Body of pancreas (tissue), 4 donors: Measurements from ENCODE around the gene PIEZO2. TPM values are rescaled to one million over a fixed set of nuclear protein-coding genes. Genes with fewer than 3 reads are reported as not detected.

Experiments used
- ATAC-seq: fragments of 150-250 bp; one replicate; pipeline ENCODE4 v1.9.1; 2016
- DNase-seq, 4 donors: peaks; one replicate each; pipeline ENCODE4 v3.0.0-alpha.2; 2019
- H3K27ac ChIP-seq, 4 donors: fragments of 200-600 bp; sonication (generic); 1 replicate in 3 of 4; 2 replicates in 1 of 4; pipeline versions ENCODE4 v1.5.1 to v1.6.1; 2016 to 2019; ENCODE audit warnings: mild to moderate bottlenecking in 1 of 4, mixed read lengths in 1 of 4, moderate library complexity in 1 of 4
- H3K27me3 ChIP-seq, 2 donors: fragments of 200-600 bp; sonication (generic); one replicate each; pipeline ENCODE4 v1.6.0; 2016; ENCODE audit warnings: mild to moderate bottlenecking in 1 of 2
- H3K36me3 ChIP-seq, 2 donors: fragments of 200-600 bp; sonication (generic); replicated peaks in 1 of 2; 2 replicates each; pipeline ENCODE4 v1.5.1; 2016; ENCODE audit warnings: low read depth in 2 of 2; ENCODE audit not compliant: insufficient read depth in 1 of 2
- H3K4me1 ChIP-seq: fragments of 200-600 bp; sonication (generic); one replicate; pipeline ENCODE4 v1.6.0; 2016
- H3K4me3 ChIP-seq, 2 donors: fragments of 200-600 bp; sonication (generic); 1 replicate in 1 of 2; 2 replicates in 1 of 2; pipeline ENCODE4 v1.5.1; 2016 to 2019
- H3K9me3 ChIP-seq, 3 donors: fragments of 200-600 bp; sonication (generic); 1 replicate in 2 of 3; 2 replicates in 1 of 3; pipeline ENCODE4 v1.5.1; 2016
- CTCF ChIP-seq, 7 experiments: fragments of 450-650 bp in 4 of 7; fragments of 200-600 bp in 3 of 7; sonication (generic) in 3 of 7; IDR thresholded peaks; one replicate each; pipeline ENCODE4 v1.5.1; 2016 to 2019; ENCODE audit warnings: antibody characterized with exemption in 7 of 7
- POLR2A ChIP-seq, 3 donors: fragments of 450-650 bp; IDR thresholded peaks; one replicate each; pipeline ENCODE4 v1.6.1; 2016; ENCODE audit warnings: antibody characterized with exemption in 3 of 3, mild to moderate bottlenecking in 2 of 3
- WGBS, 2 donors: methylation state at CpG; one replicate each; pipeline ENCODE4 v1.1.5; 2017; 5-methylcytosine and 5-hydroxymethylcytosine counted together
- intact Hi-C: fragments of 100-400 bp; cut with DNase I; formaldehyde crosslinking; loops from one replicate; pipeline ENCODE4 v1.15.1; 2023
- total RNA-seq, 2 donors: library from RNA; depleted of rRNA; stranded (reverse); fragments of >200 nt; gene quantifications; one replicate each; pipeline ENCODE4 v1.1.0, GENCODE V29; 2016

PIEZO2 gene
- total RNA-seq, 2 donors from 2014 or later = 0.33 to 40.7 TPM

GRCh38 chr18:10713409-10713808, 436.0 kb downstream of the PIEZO2 start:
- intact Hi-C loops = no loop called here
- Histone ChIP-seq H3K4me1 (no peaks in the 10 kb centered on the region), H3K36me3 (no peaks in the 10 kb centered on the region), H3K9me3 (no peaks in the 10 kb centered on the region), H3K4me3 (no peak overlapping the region), H3K27me3 (no peaks in the 10 kb centered on the region), H3K27ac (no peak overlapping the region)
- TF ChIP-seq POLR2A (IDR thresholded peaks at IDR 0.05) (no peak), CTCF (IDR thresholded peaks at IDR 0.05) (no peak)
- ATAC-seq = no peak
- WGBS, 2 donors = 45 to 68% methylated on average over 2 of the region's 2 CpGs
- DNase-seq = no peak

DNA sequence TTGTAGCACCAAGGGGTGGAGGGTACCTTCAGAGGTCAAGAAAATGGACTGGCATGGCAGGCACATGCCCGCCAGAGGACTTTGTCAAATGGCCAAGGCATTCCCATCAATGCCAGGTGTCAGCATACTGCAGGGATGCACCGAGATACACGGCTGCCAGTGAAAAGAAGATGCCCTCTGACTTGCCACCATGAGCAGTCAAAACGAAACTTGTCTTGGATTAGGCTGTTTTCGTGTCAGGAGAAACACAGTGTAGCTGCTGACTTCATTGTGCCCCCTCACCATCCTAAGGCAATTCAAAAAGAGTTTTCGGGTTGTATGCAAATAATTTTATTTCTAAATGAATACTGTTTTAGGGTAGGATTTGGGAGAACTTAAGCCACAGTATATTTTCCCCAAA, 442.1 kb downstream of the PIEZO2 start:
- DNase-seq (no peak), ATAC-seq (no peak)
- Histone ChIP-seq H3K4me3 (no peak overlapping the region), H3K4me1 (no peaks in the 10 kb centered on the region), H3K9me3 (no peaks in the 10 kb centered on the region), H3K27me3 (no peaks in the 10 kb centered on the region), H3K36me3 (no peaks in the 10 kb centered on the region), H3K27ac (no peak overlapping the region)
- intact Hi-C loops = no loop called here
- TF ChIP-seq POLR2A (IDR thresholded peaks at IDR 0.05) (no peak), CTCF (IDR thresholded peaks at IDR 0.05) (no peak)
- WGBS, 2 donors = 47 to 80% methylated on average over 6 of the region's 6 CpGs

DNA sequence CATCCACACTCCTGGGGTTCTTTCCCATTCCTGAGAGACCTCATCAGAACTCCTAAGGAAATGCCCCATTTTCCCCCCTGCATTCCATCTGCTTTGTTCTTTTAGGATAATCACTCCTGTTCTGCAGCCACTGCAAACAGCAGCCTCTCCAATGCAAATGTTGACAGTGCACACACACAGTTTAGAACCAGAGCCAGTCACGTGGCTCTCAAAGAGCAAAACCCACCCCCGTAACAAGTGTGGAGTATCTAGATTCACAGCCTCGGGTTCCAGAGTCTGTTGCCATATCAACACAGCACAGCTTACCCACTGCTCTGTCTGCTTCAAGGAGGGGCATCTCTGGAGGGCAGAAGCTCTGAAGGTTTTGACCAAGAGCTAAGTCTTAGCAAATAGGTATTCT, 443.6 kb downstream of the PIEZO2 start:
- H3K4me3 ChIP-seq = no peak overlapping the region

GRCh38 chr18:10705291-10705690, 444.1 kb downstream of the PIEZO2 start:
- Histone ChIP-seq H3K27ac (no peak overlapping the region), H3K36me3 (no peaks in the 10 kb centered on the region), H3K4me3 (no peak overlapping the region), H3K27me3 (no peaks in the 10 kb centered on the region), H3K4me1 (no peaks in the 10 kb centered on the region), H3K9me3 (no peaks in the 10 kb centered on the region)
- WGBS, 2 donors = 63 to 85% methylated on average over 2 to 17 of the region's 17 CpGs
- ATAC-seq (no peak), DNase-seq (no peak)
- TF ChIP-seq CTCF (IDR thresholded peaks at IDR 0.05) (no peak), POLR2A (IDR thresholded peaks at IDR 0.05) (no peak)
- intact Hi-C loops = no loop called here

More for the DNA sequence above, 443.6 kb downstream of the PIEZO2 start:
- DNase-seq (no peak), ATAC-seq (no peak)
- no peaks in the 10 kb centered on the region for H3K4me1 ChIP-seq
- TF ChIP-seq CTCF (IDR thresholded peaks at IDR 0.05) (no peak), POLR2A (IDR thresholded peaks at IDR 0.05) (no peak)
- no peaks in the 10 kb centered on the region for H3K27me3 ChIP-seq
- intact Hi-C loops = no loop called here
- WGBS, 2 donors = 11 to 21% methylated on average over 3 of the region's 3 CpGs
- no peak overlapping the region for H3K27ac ChIP-seq
- no peaks in the 10 kb centered on the region for H3K9me3 ChIP-seq
- H3K36me3 ChIP-seq = no peaks in the 10 kb centered on the region

DNA sequence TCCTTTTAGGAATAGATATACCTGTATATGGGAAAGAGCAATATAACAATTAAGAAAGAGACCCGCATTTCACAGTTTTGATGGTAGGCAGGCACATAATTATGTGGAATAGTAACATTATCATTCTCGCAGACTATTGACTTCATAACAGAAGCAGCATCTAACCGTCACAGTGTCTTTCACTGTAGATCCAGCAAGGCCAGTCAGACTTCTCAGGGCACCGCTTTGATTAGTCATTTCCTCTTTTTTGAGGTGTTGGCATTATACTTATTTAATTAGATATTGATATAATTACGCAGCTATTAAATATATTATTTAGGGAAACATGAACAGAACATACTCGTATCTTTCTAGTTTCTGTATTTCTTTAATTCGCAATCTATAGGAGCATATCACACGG, 447.2 kb downstream of the PIEZO2 start:
- WGBS, 2 donors = 65 to 82% methylated on average over 8 of the region's 8 CpGs
- ATAC-seq (no peak), DNase-seq (no peak)
- no peaks in the 10 kb centered on the region for H3K4me1 ChIP-seq
- no peak for TF ChIP-seq POLR2A (IDR thresholded peaks at IDR 0.05)
- no peak for TF ChIP-seq CTCF (IDR thresholded peaks at IDR 0.05)
- H3K27me3 ChIP-seq = no peaks in the 10 kb centered on the region
- H3K9me3 ChIP-seq = no peaks in the 10 kb centered on the region
- H3K4me3 ChIP-seq = no peak overlapping the region
- no peak overlapping the region for H3K27ac ChIP-seq
- intact Hi-C loops = no loop called here
- H3K36me3 ChIP-seq = no peaks in the 10 kb centered on the region
